Esophagus muscularis mucosa (tissue), 4 donors: ENCODE results near the gene SAT2.

Experiments
- EP300 ChIP-seq: sonication (generic); formaldehyde crosslinking; IDR thresholded peaks from one replicate; pipeline ENCODE4 v1.6.1; 2017; ENCODE audit warnings: antibody characterized with exemption
- POLR2A ChIP-seq: fragments of 450-650 bp; IDR thresholded peaks from one replicate; pipeline ENCODE4 v1.6.1; 2017; ENCODE audit warnings: antibody characterized with exemption, moderate library complexity, mild to moderate bottlenecking, low read depth
- POLR2AphosphoS5 ChIP-seq, 2 donors: sonication (generic); formaldehyde crosslinking; IDR thresholded peaks; one replicate each; pipeline ENCODE4 v1.6.1; 2017; ENCODE audit warnings: antibody characterized with exemption in 2 of 2
- TF ChIP-seq, protein P1 (sequence below), 3 experiments: fragments of 200-600 bp in 2 of 3; fragments of 450-650 bp in 1 of 3; sonication (generic) in 2 of 3; IDR thresholded peaks; one replicate each; pipeline ENCODE4 v1.5.1; 2017 to 2019; ENCODE audit warnings: antibody characterized with exemption in 3 of 3, mild to moderate bottlenecking in 2 of 3, moderate library complexity in 1 of 3

DNA sequence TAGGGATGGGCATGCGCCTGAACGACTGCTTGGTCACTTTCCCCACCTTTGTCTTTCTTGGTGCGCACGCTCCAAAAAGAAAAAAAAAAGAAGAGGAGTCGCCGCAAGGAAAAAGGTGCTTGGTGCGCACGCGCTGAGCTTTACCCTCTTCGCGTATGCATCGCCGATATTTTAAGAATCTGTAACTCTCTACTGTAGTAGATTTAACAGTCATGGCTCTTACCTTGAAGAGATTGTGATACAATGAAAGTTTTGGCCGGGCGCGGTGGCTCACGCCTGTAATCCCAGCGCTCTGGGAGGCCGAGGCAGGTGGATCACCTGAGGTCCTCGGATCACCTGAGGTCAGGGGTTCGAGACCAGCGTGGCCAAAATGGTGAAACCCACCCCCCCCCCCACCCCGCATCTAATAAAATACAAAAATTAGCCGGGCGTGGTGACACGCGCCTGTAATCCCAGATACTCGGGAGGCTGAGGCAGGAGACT, 12.3 kb downstream of the SAT2 start:
- TF ChIP-seq POLR2A (no peak), EP300 (no peak), POLR2AphosphoS5 (IDR thresholded peaks at IDR 0.05) (peak in 1 of 2 donors; percentile 69)
- TF ChIP-seq, protein P1, sequence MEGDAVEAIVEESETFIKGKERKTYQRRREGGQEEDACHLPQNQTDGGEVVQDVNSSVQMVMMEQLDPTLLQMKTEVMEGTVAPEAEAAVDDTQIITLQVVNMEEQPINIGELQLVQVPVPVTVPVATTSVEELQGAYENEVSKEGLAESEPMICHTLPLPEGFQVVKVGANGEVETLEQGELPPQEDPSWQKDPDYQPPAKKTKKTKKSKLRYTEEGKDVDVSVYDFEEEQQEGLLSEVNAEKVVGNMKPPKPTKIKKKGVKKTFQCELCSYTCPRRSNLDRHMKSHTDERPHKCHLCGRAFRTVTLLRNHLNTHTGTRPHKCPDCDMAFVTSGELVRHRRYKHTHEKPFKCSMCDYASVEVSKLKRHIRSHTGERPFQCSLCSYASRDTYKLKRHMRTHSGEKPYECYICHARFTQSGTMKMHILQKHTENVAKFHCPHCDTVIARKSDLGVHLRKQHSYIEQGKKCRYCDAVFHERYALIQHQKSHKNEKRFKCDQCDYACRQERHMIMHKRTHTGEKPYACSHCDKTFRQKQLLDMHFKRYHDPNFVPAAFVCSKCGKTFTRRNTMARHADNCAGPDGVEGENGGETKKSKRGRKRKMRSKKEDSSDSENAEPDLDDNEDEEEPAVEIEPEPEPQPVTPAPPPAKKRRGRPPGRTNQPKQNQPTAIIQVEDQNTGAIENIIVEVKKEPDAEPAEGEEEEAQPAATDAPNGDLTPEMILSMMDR (IDR thresholded peaks at IDR 0.05): no peak
